PC-9 (cell line): ENCODE results near the gene YWHAG.

Experiments
- CTCF ChIP-seq: fragments of 200-600 bp; sonication (generic); conservative IDR thresholded peaks from 2 replicates; pipeline ENCODE4 v1.6.1; 2017; ENCODE audit warnings: mixed run types, antibody characterized with exemption, mild to moderate bottlenecking, moderate library complexity
- EZH2 ChIP-seq: fragments of 200-600 bp; sonication (generic); IDR thresholded peaks from 2 replicates; pipeline ENCODE4 v1.8.0; 2017; ENCODE audit warnings: antibody characterized with exemption, low read depth

- TF ChIP-seq CTCF (no peak), EZH2 (no peak)
Observed at GRCh38 chr7:76301000-76301399, 57.8 kb downstream of the YWHAG start.
